Neuronal stem cell (in vitro differentiated cells): Measurements from ENCODE around the gene GABRR2.

Source experiments
- DNase-seq: peaks from one replicate; pipeline ENCODE4 v3.0.0-alpha.2; 2013; ENCODE audit warnings: low spot score
- H2AFZ ChIP-seq: one replicate; pipeline ENCODE4 v1.6.1; 2013; ENCODE audit warnings: mild to moderate bottlenecking, low read length, inconsistent platforms
- H2AK5ac ChIP-seq: 2 replicates; pipeline ENCODE4 v1.6.1; 2013; ENCODE audit warnings: low read depth, mild to moderate bottlenecking, inconsistent platforms, low read length, moderate library complexity, mixed read lengths
- H2BK120ac ChIP-seq: 2 replicates; pipeline ENCODE4 v1.6.1; 2013; ENCODE audit warnings: low read depth, mild to moderate bottlenecking, inconsistent platforms, low read length, moderate library complexity, mixed read lengths
- H2BK12ac ChIP-seq: one replicate; pipeline ENCODE4 v1.6.1; 2013; ENCODE audit warnings: low read length, inconsistent platforms
- H2BK15ac ChIP-seq: 2 replicates; pipeline ENCODE4 v1.6.1; 2013; ENCODE audit warnings: mild to moderate bottlenecking, low read length, inconsistent platforms, mixed read lengths
- H2BK5ac ChIP-seq: one replicate; pipeline ENCODE4 v1.6.1; 2013; ENCODE audit warnings: inconsistent platforms, mild to moderate bottlenecking, low read length, moderate library complexity
- H3K14ac ChIP-seq: one replicate; pipeline ENCODE4 v1.6.1; 2013; ENCODE audit warnings: low read length, inconsistent platforms
- H3K18ac ChIP-seq: 2 replicates; pipeline ENCODE4 v1.6.1; 2013; ENCODE audit warnings: low read length, inconsistent platforms
- H3K23ac ChIP-seq: 2 replicates; pipeline ENCODE4 v1.6.1; 2013; ENCODE audit warnings: low read depth, mild to moderate bottlenecking, mixed read lengths, low read length, inconsistent platforms; ENCODE audit not compliant: poor library complexity
- H3K27ac ChIP-seq: replicated peaks from 3 replicates; pipeline ENCODE4 v1.5.1; 2013; ENCODE audit warnings: low read length, inconsistent platforms
- H3K27me3 ChIP-seq, 3 experiments: 2 replicates each; pipeline ENCODE4 v1.6.1; 2013; ENCODE audit warnings: low read length in 3 of 3, mild to moderate bottlenecking in 2 of 3, inconsistent platforms in 1 of 3, low read depth in 1 of 3, mixed read lengths in 1 of 3, moderate library complexity in 1 of 3; ENCODE audit not compliant: control insufficient read depth in 3 of 3, insufficient read depth in 3 of 3
- H3K36me3 ChIP-seq, 2 donors: replicated peaks in 1 of 2; 2 replicates each; pipeline ENCODE4 v1.6.1; 2013; ENCODE audit warnings: low read length in 2 of 2; ENCODE audit not compliant: control insufficient read depth in 2 of 2, insufficient read depth in 2 of 2
- H3K4ac ChIP-seq: 2 replicates; pipeline ENCODE4 v1.6.1; 2013; ENCODE audit warnings: inconsistent platforms, mild to moderate bottlenecking, low read length, moderate library complexity
- H3K4me1 ChIP-seq, 2 donors: 1 replicate in 1 of 2; 2 replicates in 1 of 2; pipeline ENCODE4 v1.6.1; 2013; ENCODE audit warnings: low read length in 2 of 2, low read depth in 1 of 2; ENCODE audit not compliant: control insufficient read depth in 2 of 2, insufficient read depth in 1 of 2
- H3K4me2 ChIP-seq: one replicate; pipeline ENCODE4 v1.6.1; 2013; ENCODE audit warnings: mild to moderate bottlenecking, low read length, inconsistent platforms; ENCODE audit not compliant: insufficient read depth, poor library complexity, severe bottlenecking
- H3K4me3 ChIP-seq, 2 donors: 2 replicates each; pipeline ENCODE4 v1.5.1; 2013; ENCODE audit warnings: low read length in 2 of 2, mild to moderate bottlenecking in 2 of 2, inconsistent platforms in 1 of 2, moderate library complexity in 1 of 2
- H3K79me1 ChIP-seq: one replicate; pipeline ENCODE4 v1.6.1; 2013; ENCODE audit warnings: low read depth, mild to moderate bottlenecking, inconsistent platforms, low read length, moderate library complexity
- H3K9ac ChIP-seq: one replicate; pipeline ENCODE4 v1.6.1; 2013; ENCODE audit warnings: mild to moderate bottlenecking, low read depth, low read length, inconsistent platforms; ENCODE audit not compliant: poor library complexity
- H3K9me3 ChIP-seq, 2 donors: replicated peaks in 1 of 2; 2 replicates each; pipeline versions ENCODE3 to v1.6.1; 2013; ENCODE audit warnings: low read length in 2 of 2, mild to moderate bottlenecking in 2 of 2, inconsistent platforms in 1 of 2, low read depth in 1 of 2, mixed read lengths in 1 of 2, moderate library complexity in 1 of 2; ENCODE audit not compliant: control insufficient read depth in 2 of 2, insufficient read depth in 1 of 2
- H4K8ac ChIP-seq: one replicate; pipeline ENCODE4 v1.6.1; 2013; ENCODE audit warnings: low read depth, mild to moderate bottlenecking, inconsistent platforms, low read length, moderate library complexity
- H4K91ac ChIP-seq: one replicate; pipeline ENCODE4 v1.6.1; 2013; ENCODE audit warnings: low read length, low read depth, mild to moderate bottlenecking, inconsistent platforms; ENCODE audit not compliant: poor library complexity
- WGBS, 2 donors: extraction: QIAGEN DNeasy Blood & Tissue Kit; methylation state at CpG; one replicate each; pipeline ENCODE4 v1.1.7; 2013; ENCODE audit warnings: missing lambda C conversion rate in 2 of 2, mixed read lengths in 1 of 2; ENCODE audit not compliant: insufficient read length in 2 of 2, insufficient replicate concordance in 1 of 2; ENCODE audit errors: extremely low coverage in 2 of 2; 5-methylcytosine and 5-hydroxymethylcytosine counted together

Gene GABRR2

GRCh38 chr6:89353702-89354392 is 38.7 kb upstream of the GABRR2 start:
- no peak overlapping the region for H2AK5ac ChIP-seq
- H4K91ac ChIP-seq: no peak overlapping the region
- no CpG with 5 or more reads among the region's 2 CpGs for WGBS, 2 donors
- no peak overlapping the region for H3K4me2 ChIP-seq
- DNase-seq: peak; percentile 43
- H4K8ac ChIP-seq: no peak overlapping the region
- H3K27me3 ChIP-seq: no peaks in the 10 kb centered on the region
- no peak overlapping the region for H3K4ac ChIP-seq
- H3K4me3 ChIP-seq: no peak overlapping the region
- H3K14ac ChIP-seq: no peak overlapping the region
- no peak overlapping the region for H2BK12ac ChIP-seq
- no peak overlapping the region for H3K18ac ChIP-seq
- H3K23ac ChIP-seq: no peak overlapping the region
- H3K9me3 ChIP-seq: no peaks in the 10 kb centered on the region
- H2BK15ac ChIP-seq: no peak overlapping the region
- H2AFZ ChIP-seq: no peak overlapping the region
- H3K9ac ChIP-seq: no peak overlapping the region
- H3K4me1 ChIP-seq: peaks cover 4 to 6% of the 10 kb centered on the region in 2 donors
- no peak overlapping the region for H2BK120ac ChIP-seq
- H3K27ac ChIP-seq: peak overlapping the region; percentile 50
- H3K79me1 ChIP-seq: no peaks in the 10 kb centered on the region
- H2BK5ac ChIP-seq: no peak overlapping the region
- H3K36me3 ChIP-seq: peaks cover 0 to 3% of the 10 kb centered on the region in 2 donors

DNA sequence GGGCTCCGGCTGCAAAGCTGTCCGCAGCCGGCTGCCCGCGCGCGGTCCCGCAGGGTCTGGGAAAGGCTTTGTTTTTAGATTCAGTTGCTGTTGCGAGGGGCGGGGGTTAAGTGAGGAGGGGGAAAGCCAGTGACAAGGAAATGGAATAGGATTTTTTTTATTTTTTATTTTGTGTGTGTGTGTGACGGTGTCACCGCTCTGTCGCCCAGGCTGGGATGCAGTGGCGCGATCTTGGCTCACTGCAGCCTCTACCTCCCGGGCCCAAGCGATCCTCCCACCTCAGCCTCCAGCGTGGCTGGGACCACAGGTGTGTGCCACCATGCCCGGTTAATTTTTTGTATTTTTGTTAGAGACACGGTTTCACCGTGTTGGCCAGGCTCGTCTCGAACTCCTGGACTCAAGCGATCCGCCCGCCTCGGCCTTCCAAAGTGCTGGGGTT is 38.0 kb upstream of the GABRR2 start:
- H3K4me1 ChIP-seq: peaks cover 6% of the 10 kb centered on the region in 2 donors
- H3K79me1 ChIP-seq: no peaks in the 10 kb centered on the region
- peak overlapping the region; percentile 90 for H3K4ac ChIP-seq
- peak overlapping the region; percentile 96 for H2BK5ac ChIP-seq
- DNase-seq: no peak
- H3K27me3 ChIP-seq: no peaks in the 10 kb centered on the region
- peak overlapping the region; percentile 83 for H2BK120ac ChIP-seq
- H2BK12ac ChIP-seq: no peak overlapping the region
- no CpG with 5 or more reads among the region's 27 CpGs for WGBS, 2 donors
- H2AFZ ChIP-seq: peak overlapping the region; percentile 97
- H2AK5ac ChIP-seq: peak overlapping the region; percentile 58
- H2BK15ac ChIP-seq: peak overlapping the region; percentile 97
- H3K27ac ChIP-seq: peak overlapping the region; percentile 83
- H3K36me3 ChIP-seq: peaks cover 0 to 3% of the 10 kb centered on the region in 2 donors
- no peaks in the 10 kb centered on the region for H3K9me3 ChIP-seq
- peak overlapping the region; percentile 94 for H3K9ac ChIP-seq
- H4K91ac ChIP-seq: no peak overlapping the region
- no peak overlapping the region for H4K8ac ChIP-seq
- H3K14ac ChIP-seq: no peak overlapping the region
- H3K4me2 ChIP-seq: peak overlapping the region; percentile 84
- peak overlapping the region; percentile 92 for H3K23ac ChIP-seq
- H3K18ac ChIP-seq: peak overlapping the region; percentile 98
- peak overlapping the region; percentile 87 to 88 for H3K4me3 ChIP-seq

DNA sequence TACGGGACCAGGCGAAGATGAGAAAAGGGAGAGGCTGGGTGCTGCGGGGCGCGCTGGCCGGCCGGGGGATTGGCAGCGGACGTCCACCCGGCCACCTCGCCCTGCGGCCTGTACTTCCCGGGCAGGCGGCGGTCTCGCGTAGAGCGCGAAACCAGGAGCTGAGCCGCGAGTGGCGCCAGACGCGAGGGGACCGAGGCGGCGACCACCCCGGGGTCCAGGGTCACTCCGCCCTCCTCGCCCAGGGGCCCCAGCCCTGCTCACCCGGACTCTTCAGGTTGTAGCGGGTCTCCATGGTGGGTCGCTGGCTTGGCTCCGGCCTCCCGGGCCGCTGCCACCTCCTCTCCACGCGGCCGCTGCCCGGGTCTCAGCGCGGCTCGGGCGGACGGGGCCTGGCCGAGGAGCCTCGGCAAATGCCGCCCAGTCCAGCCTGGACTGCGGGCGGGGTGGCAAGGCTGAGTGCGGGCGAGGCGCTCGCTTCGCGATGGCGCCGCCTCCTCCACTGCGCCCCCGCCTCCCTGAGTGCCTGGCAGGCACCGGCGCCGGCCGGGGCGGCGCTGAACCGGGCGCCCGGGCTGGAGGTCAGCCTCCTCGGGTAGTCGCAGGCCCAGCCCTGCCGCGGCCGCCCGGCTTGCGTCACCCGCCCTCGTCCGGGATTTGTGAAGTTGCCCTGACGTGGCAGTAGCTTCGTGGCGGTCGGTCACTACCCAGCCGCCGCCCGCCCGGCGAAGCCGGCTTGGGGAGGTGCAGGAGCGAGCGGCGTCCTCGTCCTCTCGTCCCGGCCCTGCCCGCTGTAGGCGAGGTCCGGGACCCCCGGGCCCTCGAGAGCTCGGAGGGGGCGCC is 37.4 kb upstream of the GABRR2 start, which contains the start of gene UBE2J1:
Gene UBE2J1, minus strand, starts transcription at position 445 of the 840 bp plus-strand sequence. Its CDS starts 153 bp downstream, at position 292.
- H3K4me1 ChIP-seq: peaks cover 6 to 11% of the 10 kb centered on the region in 2 donors
- peak within 1 kb of the TSS; percentile 97 for H3K4ac ChIP-seq
- H3K36me3 ChIP-seq: peaks cover 0 to 3% of the 10 kb centered on the region in 2 donors
- peak within 1 kb of the TSS; percentile 74 for H4K8ac ChIP-seq
- H3K18ac ChIP-seq: peak within 1 kb of the TSS; percentile 98
- H3K4me3 ChIP-seq: peak within 1 kb of the TSS; percentile 87 to 88
- peak within 1 kb of the TSS; percentile 83 for H2BK120ac ChIP-seq
- peak within 1 kb of the TSS; percentile 60 for H4K91ac ChIP-seq
- H3K9me3 ChIP-seq: no peaks in the 10 kb centered on the region
- no peaks in the 10 kb centered on the region for H3K27me3 ChIP-seq
- no peaks in the 10 kb centered on the region for H3K79me1 ChIP-seq
- no CpG with 5 or more reads among the region's 102 CpGs for WGBS, 2 donors
- peak within 1 kb of the TSS; percentile 84 for H3K4me2 ChIP-seq
- H2BK15ac ChIP-seq: peak within 1 kb of the TSS; percentile 97
- peak; percentile 84 for DNase-seq
- peak within 1 kb of the TSS; percentile 83 for H3K27ac ChIP-seq
- H3K9ac ChIP-seq: peak within 1 kb of the TSS; percentile 94
- peak within 1 kb of the TSS; percentile 97 for H3K14ac ChIP-seq
- peak within 1 kb of the TSS; percentile 92 for H3K23ac ChIP-seq
- H2BK12ac ChIP-seq: no peak within 1 kb of the TSS
- H2AK5ac ChIP-seq: peak within 1 kb of the TSS; percentile 58
- H2BK5ac ChIP-seq: peak within 1 kb of the TSS; percentile 96
- peak within 1 kb of the TSS; percentile 97 for H2AFZ ChIP-seq
